Brain microvascular endothelial cell (primary cell): Measurements from ENCODE around the gene RBM26.

ENCODE experiments used
- DNase-seq: peaks from one replicate; pipeline ENCODE4 v3.0.0-alpha.2; 2020
- H3K27ac ChIP-seq: fragments of 250-450 bp; sonication (Bioruptor Pico); 2 replicates; pipeline ENCODE4 v1.5.1; 2020; ENCODE audit warnings: mild to moderate bottlenecking, moderate library complexity
- H3K27me3 ChIP-seq: fragments of 250-450 bp; sonication (Bioruptor Pico); replicated peaks from 2 replicates; pipeline ENCODE4 v1.5.1; 2020; ENCODE audit warnings: mild to moderate bottlenecking
- H3K36me3 ChIP-seq: fragments of 250-450 bp; sonication (Bioruptor Pico); replicated peaks from 2 replicates; pipeline ENCODE4 v1.5.1; 2020; ENCODE audit warnings: mild to moderate bottlenecking
- H3K4me3 ChIP-seq: 2 replicates; pipeline ENCODE4 v1.5.1; 2011; ENCODE audit warnings: low read depth, mild to moderate bottlenecking, control low read depth, low read length, moderate library complexity
- in situ Hi-C: cut with HindIII; loops from 2 replicates; pipeline ENCODE4 v1.10.0; 2017; ENCODE audit warnings: low sequenced_read_pairs, low pct_ligation_motif_present
- TF ChIP-seq, protein P1 (sequence below): IDR thresholded peaks from 2 replicates; pipeline ENCODE4 v1.5.1; 2011; ENCODE audit warnings: low read depth, mild to moderate bottlenecking, moderate library complexity, low read length, control low read depth, inconsistent platforms; ENCODE audit errors: missing control alignments

RBM26 gene

DNA sequence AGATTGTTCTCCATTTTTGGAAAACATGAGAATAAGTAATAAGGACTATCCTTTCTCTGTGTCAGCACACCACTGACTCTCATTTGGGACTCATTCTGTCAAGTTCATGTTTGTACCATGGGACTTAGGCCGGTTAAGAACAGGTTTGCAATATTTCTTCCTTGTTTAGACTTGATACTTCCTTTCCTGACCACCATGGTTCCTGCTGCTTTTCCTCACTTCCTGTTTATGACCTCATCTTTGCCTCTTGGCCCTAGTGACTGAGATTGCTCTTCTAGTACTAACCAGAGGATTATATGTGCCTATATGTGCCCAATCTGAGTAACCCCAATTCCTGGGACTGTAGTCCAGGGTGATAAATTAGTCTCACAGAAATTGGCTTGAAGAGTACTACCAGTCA lies 42.4 kb upstream of the RBM26 start:
- Histone ChIP-seq H3K4me3 (no peak overlapping the region), H3K27ac (no peak overlapping the region), H3K36me3 (no peaks in the 10 kb centered on the region), H3K27me3 (no peaks in the 10 kb centered on the region)
- DNase-seq: no peak
- in situ Hi-C loops: loop anchor here (25.0 kb wide), 1 partner anchor 89 kb away; no protein-coding TSS in a partner anchor
- TF ChIP-seq, protein P1, sequence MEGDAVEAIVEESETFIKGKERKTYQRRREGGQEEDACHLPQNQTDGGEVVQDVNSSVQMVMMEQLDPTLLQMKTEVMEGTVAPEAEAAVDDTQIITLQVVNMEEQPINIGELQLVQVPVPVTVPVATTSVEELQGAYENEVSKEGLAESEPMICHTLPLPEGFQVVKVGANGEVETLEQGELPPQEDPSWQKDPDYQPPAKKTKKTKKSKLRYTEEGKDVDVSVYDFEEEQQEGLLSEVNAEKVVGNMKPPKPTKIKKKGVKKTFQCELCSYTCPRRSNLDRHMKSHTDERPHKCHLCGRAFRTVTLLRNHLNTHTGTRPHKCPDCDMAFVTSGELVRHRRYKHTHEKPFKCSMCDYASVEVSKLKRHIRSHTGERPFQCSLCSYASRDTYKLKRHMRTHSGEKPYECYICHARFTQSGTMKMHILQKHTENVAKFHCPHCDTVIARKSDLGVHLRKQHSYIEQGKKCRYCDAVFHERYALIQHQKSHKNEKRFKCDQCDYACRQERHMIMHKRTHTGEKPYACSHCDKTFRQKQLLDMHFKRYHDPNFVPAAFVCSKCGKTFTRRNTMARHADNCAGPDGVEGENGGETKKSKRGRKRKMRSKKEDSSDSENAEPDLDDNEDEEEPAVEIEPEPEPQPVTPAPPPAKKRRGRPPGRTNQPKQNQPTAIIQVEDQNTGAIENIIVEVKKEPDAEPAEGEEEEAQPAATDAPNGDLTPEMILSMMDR: no peak

DNA sequence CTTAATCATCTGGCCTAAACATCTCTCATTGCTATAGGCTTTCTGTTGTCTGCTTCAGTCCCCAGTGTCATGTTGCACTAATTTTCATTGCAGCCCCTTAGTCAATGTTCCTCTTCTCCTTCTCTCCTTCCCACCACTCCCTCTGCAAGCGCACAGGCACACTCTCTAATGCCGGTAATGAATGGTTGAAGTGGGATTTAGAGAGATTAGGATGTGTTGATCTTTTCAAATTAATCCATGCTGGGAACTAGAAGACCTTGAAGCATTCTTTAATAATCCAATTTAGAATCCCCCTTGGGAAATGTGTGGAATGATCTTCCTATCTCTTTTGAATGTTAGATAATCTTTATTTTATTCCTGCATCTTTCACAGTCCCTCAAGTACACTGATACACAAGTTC lies 41.7 kb upstream of the RBM26 start:
- DNase-seq: no peak
- Histone ChIP-seq H3K36me3 (no peaks in the 10 kb centered on the region), H3K27me3 (no peaks in the 10 kb centered on the region), H3K27ac (no peak overlapping the region), H3K4me3 (no peak overlapping the region)
- in situ Hi-C loops: loop anchor here (25.0 kb wide), 1 partner anchor 90 kb away; no protein-coding TSS in a partner anchor
- TF ChIP-seq, protein P1: no peak

GRCh38 chr13:79447141-79447540 lies 41.1 kb upstream of the RBM26 start:
- no peak for DNase-seq
- Histone ChIP-seq H3K4me3 (no peak overlapping the region), H3K27ac (no peak overlapping the region), H3K36me3 (no peaks in the 10 kb centered on the region), H3K27me3 (no peaks in the 10 kb centered on the region)
- in situ Hi-C loops: loop anchor here (25.0 kb wide), 1 partner anchor 90 kb away; no protein-coding TSS in a partner anchor
- TF ChIP-seq, protein P1: no peak

DNA sequence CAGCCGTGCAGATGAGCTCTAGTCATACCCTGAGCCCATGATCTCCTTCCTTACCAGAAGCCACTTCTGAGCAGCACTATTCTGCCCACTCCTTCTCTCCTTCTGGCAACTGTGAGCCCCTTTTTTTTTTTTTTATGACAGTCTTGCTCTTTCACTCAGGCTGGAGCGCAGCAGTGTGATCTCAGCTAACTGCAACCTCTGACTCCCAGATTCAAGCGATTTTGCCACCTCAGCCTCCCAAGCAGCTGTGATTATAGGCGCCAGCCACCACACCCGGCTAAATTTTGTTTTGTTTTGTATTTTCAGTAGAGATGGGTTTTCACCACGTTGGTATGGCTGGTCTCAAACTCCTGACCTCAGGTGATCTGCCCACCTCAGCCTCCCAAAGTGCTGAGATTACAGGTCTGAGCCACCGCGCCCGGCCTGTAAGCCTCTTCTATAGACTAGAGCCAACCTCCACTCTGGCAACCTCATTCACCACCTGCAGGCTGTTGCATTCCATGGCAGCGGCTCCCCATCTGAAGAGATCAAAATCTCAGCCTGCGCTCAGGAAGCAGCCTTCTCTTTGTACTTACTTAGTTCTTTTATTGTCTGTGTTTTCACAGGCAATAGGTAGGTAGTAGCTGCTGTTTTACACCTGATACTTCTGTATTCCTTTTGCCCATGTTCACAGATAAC lies 40.1 kb upstream of the RBM26 start:
- H3K27ac ChIP-seq: no peak overlapping the region
- TF ChIP-seq, protein P1: no peak
- H3K36me3 ChIP-seq: no peaks in the 10 kb centered on the region
- no peak overlapping the region for H3K4me3 ChIP-seq
- in situ Hi-C loops: loop anchor here (25.0 kb wide), 1 partner anchor 91 kb away; no protein-coding TSS in a partner anchor
- DNase-seq: no peak
- no peaks in the 10 kb centered on the region for H3K27me3 ChIP-seq

DNA sequence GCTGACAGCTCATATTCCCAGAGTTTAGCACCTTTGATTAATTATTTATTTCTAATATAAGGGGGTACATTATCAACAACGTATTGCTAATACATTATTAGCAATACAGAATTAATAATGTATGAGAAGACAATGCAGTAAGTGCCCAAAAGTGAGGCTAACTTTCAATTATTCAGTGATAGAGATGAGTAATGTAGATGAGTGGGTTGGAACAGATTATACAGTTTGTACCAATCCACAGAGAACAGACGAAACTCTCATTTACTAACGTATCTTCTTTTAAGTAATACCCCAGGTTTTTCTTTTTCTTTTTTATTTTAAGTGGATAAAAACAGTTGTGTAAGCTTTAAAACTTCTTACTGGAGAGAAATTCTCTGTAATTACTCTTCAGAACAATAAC lies 36.7 kb upstream of the RBM26 start:
- no peak for DNase-seq
- TF ChIP-seq, protein P1: no peak
- Histone ChIP-seq H3K4me3 (no peak overlapping the region), H3K27me3 (no peaks in the 10 kb centered on the region), H3K36me3 (no peaks in the 10 kb centered on the region), H3K27ac (peak overlapping the region; percentile 16)
- in situ Hi-C loops: loop anchor here (25.0 kb wide), 1 partner anchor 95 kb away; no protein-coding TSS in a partner anchor
